Astrocyte (in vitro differentiated cells and primary cell): ENCODE data around the gene PTPN12. TPM values are rescaled to one million over a fixed set of nuclear protein-coding genes. Genes with fewer than 3 reads are reported as not detected.

Experiments
- DNase-seq: peaks from one replicate; pipeline ENCODE4 v3.0.0-alpha.2; 2010; ENCODE audit warnings: low read depth
- FAIRE-seq: peaks from 2 replicates; lab custom pipeline; 2011; peaks lifted over from hg19 to GRCh38; lab: Jason Lieb, UNC
- H2AFZ ChIP-seq: 2 replicates; pipeline ENCODE4 v1.6.0; 2012; ENCODE audit warnings: low read depth, low read length, inconsistent platforms
- H3K27ac ChIP-seq: 2 replicates; pipeline ENCODE4 v1.5.1; 2011; ENCODE audit warnings: low read depth, low read length, inconsistent platforms
- H3K27me3 ChIP-seq: 2 replicates; pipeline ENCODE4 v1.6.0; 2011; ENCODE audit warnings: low read length, inconsistent platforms; ENCODE audit not compliant: insufficient read depth
- H3K36me3 ChIP-seq: 2 replicates; pipeline ENCODE4 v1.5.1; 2011; ENCODE audit warnings: low read length, inconsistent platforms; ENCODE audit not compliant: insufficient read depth
- H3K4me1 ChIP-seq: 2 replicates; pipeline ENCODE4 v1.5.1; 2011; ENCODE audit warnings: low read length, inconsistent platforms; ENCODE audit not compliant: insufficient read depth
- H3K4me2 ChIP-seq: 2 replicates; pipeline ENCODE4 v1.6.0; 2012; ENCODE audit warnings: low read length, inconsistent platforms
- H3K4me3 ChIP-seq: 2 replicates; pipeline ENCODE4 v1.5.1; 2011; ENCODE audit warnings: low read depth, mild to moderate bottlenecking, low read length, inconsistent platforms; ENCODE audit not compliant: insufficient read depth
- H3K79me2 ChIP-seq: 2 replicates; pipeline ENCODE4 v1.6.0; 2012; ENCODE audit warnings: mild to moderate bottlenecking, low read length, inconsistent platforms; ENCODE audit not compliant: insufficient read depth
- H3K9ac ChIP-seq: 2 replicates; pipeline ENCODE4 v1.6.0; 2012; ENCODE audit warnings: mild to moderate bottlenecking, low read length, inconsistent platforms
- H3K9me3 ChIP-seq: 2 replicates; pipeline ENCODE4 v1.5.1; 2012; ENCODE audit warnings: low read depth, mild to moderate bottlenecking, low read length, inconsistent platforms; ENCODE audit not compliant: insufficient read depth
- H4K20me1 ChIP-seq: 2 replicates; pipeline ENCODE4 v1.6.0; 2012; ENCODE audit warnings: low read length, inconsistent platforms; ENCODE audit not compliant: insufficient read depth
- H3K27ac Mint-ChIP-seq: one replicate; pipeline ENCODE4 v1.8.0; 2021; ENCODE audit warnings: mild to moderate bottlenecking, mixed read lengths; ENCODE audit not compliant: unreplicated experiment
- H3K27me3 Mint-ChIP-seq: one replicate; pipeline ENCODE4 v1.8.0; 2021; ENCODE audit warnings: low read depth, mixed read lengths; ENCODE audit not compliant: unreplicated experiment
- H3K36me3 Mint-ChIP-seq: one replicate; pipeline ENCODE4 v1.8.0; 2021; ENCODE audit warnings: low read depth, mixed read lengths; ENCODE audit not compliant: unreplicated experiment
- H3K4me1 Mint-ChIP-seq: one replicate; pipeline ENCODE4 v1.8.0; 2021; ENCODE audit warnings: low read depth, mixed read lengths; ENCODE audit not compliant: unreplicated experiment
- H3K4me3 Mint-ChIP-seq: one replicate; pipeline ENCODE4 v1.8.0; 2021; ENCODE audit warnings: mild to moderate bottlenecking, moderate library complexity, mixed read lengths; ENCODE audit not compliant: unreplicated experiment
- H3K9me3 Mint-ChIP-seq: one replicate; pipeline ENCODE4 v1.8.0; 2021; ENCODE audit warnings: mild to moderate bottlenecking, mixed read lengths; ENCODE audit not compliant: unreplicated experiment
- CTCF ChIP-seq: IDR thresholded peaks from 2 replicates; pipeline ENCODE4 v1.5.1; 2011; ENCODE audit warnings: low read depth, mild to moderate bottlenecking, inconsistent platforms, low read length, moderate library complexity; ENCODE audit not compliant: insufficient read depth
- EZH2 ChIP-seq: IDR thresholded peaks from 2 replicates; pipeline ENCODE4 v1.6.1; 2012; ENCODE audit warnings: mild to moderate bottlenecking, low read length, inconsistent platforms; ENCODE audit not compliant: insufficient read depth
- total RNA-seq: library from RNA; stranded (reverse); gene quantifications from 2 replicates; pipeline ENCODE4 v1.2.1, GENCODE V29; 2021

PTPN12 gene
- total RNA-seq, 1 donor from 2014 or later, result 111 TPM

DNA sequence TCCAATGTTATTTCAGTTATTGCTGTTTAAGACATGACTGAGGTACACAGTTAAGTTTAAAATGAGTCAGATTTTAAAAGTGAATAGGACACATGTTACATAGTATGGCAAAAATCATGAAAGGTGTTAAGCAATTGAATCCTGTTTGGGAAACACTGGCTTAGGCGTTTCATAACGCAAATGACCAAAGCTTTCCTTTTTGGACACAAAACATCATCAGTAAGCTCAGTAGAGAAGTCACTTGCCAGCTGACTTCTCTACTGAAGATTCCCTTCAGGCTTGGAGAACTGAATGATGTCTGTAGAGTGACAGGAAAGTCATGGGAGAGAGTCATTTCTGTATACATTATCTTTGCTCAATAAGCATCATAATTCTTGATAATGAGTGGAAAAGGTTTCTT, 94.7 kb downstream of the PTPN12 start:
- H3K79me2 ChIP-seq, result peaks cover 31% of the 10 kb centered on the region
- H3K4me1 ChIP-seq, result no peaks in the 10 kb centered on the region
- no peak overlapping the region for H3K4me3 Mint-ChIP-seq
- no peaks in the 10 kb centered on the region for H3K9me3 ChIP-seq
- no peaks in the 10 kb centered on the region for H3K27me3 Mint-ChIP-seq
- peaks cover 8% of the 10 kb centered on the region for H3K4me1 Mint-ChIP-seq
- H3K36me3 ChIP-seq, result peaks cover 47% of the 10 kb centered on the region
- no peak overlapping the region for H3K9ac ChIP-seq
- TF ChIP-seq EZH2 (no peak), CTCF (no peak)
- peaks cover 22% of the 10 kb centered on the region for H4K20me1 ChIP-seq
- no peak for FAIRE-seq
- no peak overlapping the region for H3K27ac Mint-ChIP-seq
- DNase-seq, result no peak
- H3K36me3 Mint-ChIP-seq, result peaks cover 15% of the 10 kb centered on the region
- H3K9me3 Mint-ChIP-seq, result no peaks in the 10 kb centered on the region
- no peak overlapping the region for H3K27ac ChIP-seq
- H3K4me2 ChIP-seq, result no peak overlapping the region
- no peak overlapping the region for H2AFZ ChIP-seq
- H3K27me3 ChIP-seq, result no peaks in the 10 kb centered on the region
- no peak overlapping the region for H3K4me3 ChIP-seq

DNA sequence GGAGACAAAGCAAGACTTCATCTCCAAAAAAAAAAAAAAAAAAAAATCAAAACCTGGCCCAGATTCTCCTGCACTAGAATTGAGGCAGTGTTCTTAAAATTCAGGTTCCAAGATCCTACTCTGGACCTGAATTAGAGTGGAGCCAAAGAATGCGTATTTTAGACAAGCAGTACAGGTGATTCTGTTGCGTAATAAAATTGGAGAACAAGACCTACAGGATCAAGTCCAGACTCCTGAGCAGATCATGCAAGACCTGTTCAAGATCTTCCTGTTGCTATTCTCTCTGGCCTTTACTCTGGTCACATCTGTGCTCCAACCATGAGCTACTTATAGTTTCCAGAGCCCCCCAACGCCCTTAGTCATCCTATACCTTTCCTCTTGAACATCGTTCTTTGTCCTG, 107.7 kb downstream of the PTPN12 start:
- Histone ChIP-seq H3K4me2 (no peak overlapping the region), H3K4me3 (no peak overlapping the region), H3K9me3 (no peaks in the 10 kb centered on the region), H3K27ac (no peak overlapping the region), H3K9ac (no peak overlapping the region), H2AFZ (no peak overlapping the region), H4K20me1 (peaks cover 3% of the 10 kb centered on the region), H3K36me3 (peaks cover 45% of the 10 kb centered on the region), H3K4me1 (peaks cover 8% of the 10 kb centered on the region), H3K79me2 (no peaks in the 10 kb centered on the region), H3K27me3 (no peaks in the 10 kb centered on the region)
- Mint-ChIP-seq H3K4me1 (no peaks in the 10 kb centered on the region), H3K27me3 (no peaks in the 10 kb centered on the region), H3K27ac (no peak overlapping the region), H3K4me3 (no peak overlapping the region), H3K36me3 (no peaks in the 10 kb centered on the region), H3K9me3 (no peaks in the 10 kb centered on the region)
- no peak for TF ChIP-seq CTCF
- TF ChIP-seq EZH2, result no peak
- FAIRE-seq (no peak), DNase-seq (no peak)

GRCh38 chr7:77648742-77649338, 111.7 kb downstream of the PTPN12 start:
- no peak overlapping the region for H3K4me3 ChIP-seq
- DNase-seq, result no peak
- no peaks in the 10 kb centered on the region for H3K79me2 ChIP-seq
- Mint-ChIP-seq H3K27ac (peak overlapping the region; percentile 47), H3K4me1 (peaks cover 4% of the 10 kb centered on the region), H3K9me3 (no peaks in the 10 kb centered on the region), H3K36me3 (no peaks in the 10 kb centered on the region), H3K4me3 (no peak overlapping the region), H3K27me3 (no peaks in the 10 kb centered on the region)
- H3K4me2 ChIP-seq, result no peak overlapping the region
- no peak overlapping the region for H3K27ac ChIP-seq
- H4K20me1 ChIP-seq, result no peaks in the 10 kb centered on the region
- H3K27me3 ChIP-seq, result no peaks in the 10 kb centered on the region
- peaks cover 15% of the 10 kb centered on the region for H3K4me1 ChIP-seq
- H3K36me3 ChIP-seq, result peaks cover 26% of the 10 kb centered on the region
- no peak for FAIRE-seq
- TF ChIP-seq EZH2, result no peak
- H2AFZ ChIP-seq, result no peak overlapping the region
- H3K9ac ChIP-seq, result no peak overlapping the region
- no peaks in the 10 kb centered on the region for H3K9me3 ChIP-seq
